Epithelial cell of esophagus (primary cell): Measurements from ENCODE around the gene PAQR4.

Experiments used
- DNase-seq: peaks from one replicate; pipeline ENCODE4 v3.0.0; 2010; ENCODE audit warnings: low read depth
- H3K4me3 ChIP-seq: 2 replicates; pipeline ENCODE4 v1.5.1; 2011; ENCODE audit warnings: mild to moderate bottlenecking, low read length, control low read depth
- CTCF ChIP-seq: IDR thresholded peaks from 2 replicates; pipeline ENCODE4 v1.5.1; 2011; ENCODE audit warnings: low read depth, mild to moderate bottlenecking, low read length, control low read depth, inconsistent platforms; ENCODE audit not compliant: insufficient read depth; ENCODE audit errors: missing control alignments

The PAQR4 gene

GRCh38 chr16:3017794-3018506, 48.8 kb downstream of the PAQR4 start, which contains the start of gene CLDN6:
CLDN6 (minus strand) TSS chr16:3018183; CDS start chr16:3016021, 2,162 bp downstream.
- DNase-seq, result no peak
- no peak within 1 kb of the TSS for H3K4me3 ChIP-seq
- TF ChIP-seq CTCF, result peak; percentile 10

- no peak for DNase-seq
- TF ChIP-seq CTCF, result no peak
- peak overlapping the region; percentile 48 for H3K4me3 ChIP-seq
These were observed 50.6 kb downstream of the PAQR4 start for GRCh38 chr16:3019594-3020246.

- peak; percentile 87 for DNase-seq
- TF ChIP-seq CTCF, result no peak
- H3K4me3 ChIP-seq, result peak within 1 kb of the TSS; percentile 94
These were observed 51.1 kb downstream of the PAQR4 start, which contains the start of gene TNFRSF12A for GRCh38 chr16:3020247-3020603. TNFRSF12A (plus strand) TSS chr16:3020368; CDS start chr16:3020398, 30 bp downstream.

GRCh38 chr16:3020604-3021448, 51.7 kb downstream of the PAQR4 start:
- peak overlapping the region; percentile 94 for H3K4me3 ChIP-seq
- DNase-seq, result peak; percentile 93
- no peak for TF ChIP-seq CTCF

- peak; percentile 97 for DNase-seq
- peak overlapping the region; percentile 94 for H3K4me3 ChIP-seq
- no peak for TF ChIP-seq CTCF
These were observed 52.5 kb downstream of the PAQR4 start for GRCh38 chr16:3021449-3022207.

GRCh38 chr16:3022208-3022683, 53.1 kb downstream of the PAQR4 start:
- DNase-seq, result peak; percentile 97
- TF ChIP-seq CTCF, result no peak
- peak overlapping the region; percentile 94 for H3K4me3 ChIP-seq
